CD14-positive monocyte (primary cell): ENCODE results near the gene DLD. TPM values are rescaled to one million over a fixed set of nuclear protein-coding genes. Genes with fewer than 3 reads are reported as not detected.

Experiments
- DNase-seq, 3 donors: peaks; one replicate each; pipeline ENCODE4 v3.0.0-alpha.2; 2011 to 2022
- H2AFZ ChIP-seq: 2 replicates; pipeline ENCODE4 v1.6.0; 2012; ENCODE audit warnings: mild to moderate bottlenecking, low read depth, low read length, inconsistent platforms; ENCODE audit not compliant: insufficient read depth, poor library complexity, severe bottlenecking
- H3K27ac ChIP-seq, 2 donors: 1 replicate in 1 of 2; 2 replicates in 1 of 2; pipeline ENCODE4 v1.5.1; 2012 to 2013; ENCODE audit warnings: low read length in 2 of 2, control low read depth in 1 of 2, inconsistent platforms in 1 of 2, low read depth in 1 of 2, mild to moderate bottlenecking in 1 of 2
- H3K27me3 ChIP-seq, 2 donors: one replicate each; pipeline versions ENCODE4 v1.6.0 to v1.6.1; 2011 to 2013; ENCODE audit warnings: low read length in 2 of 2; ENCODE audit not compliant: control insufficient read depth in 2 of 2, insufficient read depth in 2 of 2
- H3K36me3 ChIP-seq, 2 donors: replicated peaks in 1 of 2; 1 replicate in 1 of 2; 2 replicates in 1 of 2; pipeline versions ENCODE4 v1.5.1 to v1.6.1; 2012 to 2013; ENCODE audit warnings: low read length in 2 of 2, control low read depth in 1 of 2, inconsistent platforms in 1 of 2, mild to moderate bottlenecking in 1 of 2; ENCODE audit not compliant: insufficient read depth in 2 of 2, control insufficient read depth in 1 of 2
- H3K4me1 ChIP-seq, 2 donors: 1 replicate in 1 of 2; 2 replicates in 1 of 2; pipeline versions ENCODE4 v1.5.1 to v1.6.1; 2012 to 2013; ENCODE audit warnings: low read length in 2 of 2, control low read depth in 1 of 2, inconsistent platforms in 1 of 2, mild to moderate bottlenecking in 1 of 2, moderate library complexity in 1 of 2; ENCODE audit not compliant: insufficient read depth in 2 of 2, control insufficient read depth in 1 of 2
- H3K4me2 ChIP-seq: replicated peaks from 2 replicates; pipeline ENCODE3; 2012; ENCODE audit warnings: low read length, moderate library complexity, mild to moderate bottlenecking; ENCODE audit not compliant: poor library complexity, severe bottlenecking; ENCODE audit errors: extremely low read depth
- H3K4me3 ChIP-seq, 3 experiments: fragments of 200-600 bp in 1 of 3; sonication (generic) in 1 of 3; replicated peaks in 1 of 3; 1 replicate in 2 of 3; 2 replicates in 1 of 3; pipeline ENCODE4 v1.5.1; 2011 to 2013; ENCODE audit warnings: low read length in 3 of 3, mild to moderate bottlenecking in 3 of 3, control low read depth in 2 of 3, low read depth in 2 of 3, inconsistent platforms in 1 of 3, moderate library complexity in 1 of 3
- H3K79me2 ChIP-seq: 2 replicates; pipeline ENCODE4 v1.6.0; 2012; ENCODE audit warnings: mild to moderate bottlenecking, control low read depth, inconsistent platforms, low read length, moderate library complexity; ENCODE audit not compliant: insufficient read depth
- H3K9ac ChIP-seq: 2 replicates; pipeline ENCODE4 v1.6.0; 2017; ENCODE audit warnings: low read length, mild to moderate bottlenecking; ENCODE audit not compliant: insufficient read depth, poor library complexity, severe bottlenecking
- H3K9me3 ChIP-seq, 2 donors: replicated peaks in 1 of 2; 1 replicate in 1 of 2; 2 replicates in 1 of 2; pipeline versions ENCODE4 v1.5.1 to v1.6.1; 2012 to 2013; ENCODE audit warnings: low read length in 2 of 2, control low read depth in 1 of 2; ENCODE audit not compliant: control insufficient read depth in 1 of 2, insufficient read depth in 1 of 2
- H4K20me1 ChIP-seq: 2 replicates; pipeline ENCODE4 v1.6.0; 2012; ENCODE audit warnings: mild to moderate bottlenecking, low read length, control low read depth, moderate library complexity; ENCODE audit not compliant: insufficient read depth
- H3K27ac Mint-ChIP-seq, 7 donors: one replicate each; pipeline ENCODE4 v1.8.0; 2020; ENCODE audit warnings: mild to moderate bottlenecking in 7 of 7, mixed read lengths in 7 of 7, moderate library complexity in 6 of 7, inconsistent platforms in 2 of 7
- H3K27me3 Mint-ChIP-seq, 3 donors: one replicate each; pipeline ENCODE4 v1.8.0; 2021 to 2022; ENCODE audit warnings: low read depth in 3 of 3, mild to moderate bottlenecking in 3 of 3, mixed read lengths in 3 of 3, moderate library complexity in 3 of 3, inconsistent platforms in 1 of 3
- H3K36me3 Mint-ChIP-seq, 2 donors: one replicate each; pipeline ENCODE4 v1.8.0; 2020; ENCODE audit warnings: mixed read lengths in 2 of 2, inconsistent platforms in 1 of 2, mild to moderate bottlenecking in 1 of 2
- H3K4me1 Mint-ChIP-seq: one replicate; pipeline ENCODE4 v1.8.0; 2020; ENCODE audit warnings: mild to moderate bottlenecking, mixed read lengths
- H3K4me3 Mint-ChIP-seq, 2 donors: one replicate each; pipeline ENCODE4 v1.8.0; 2020; ENCODE audit warnings: mild to moderate bottlenecking in 2 of 2, mixed read lengths in 2 of 2, moderate library complexity in 1 of 2
- H3K9me3 Mint-ChIP-seq, 7 donors: one replicate each; pipeline ENCODE4 v1.8.0; 2020 to 2022; ENCODE audit warnings: mixed read lengths in 7 of 7, mild to moderate bottlenecking in 6 of 7, moderate library complexity in 6 of 7, inconsistent platforms in 2 of 7
- WGBS: methylation state at CpG from one replicate; pipeline ENCODE4 v1.1.5; 2013; ENCODE audit warnings: missing lambda C conversion rate; ENCODE audit not compliant: insufficient coverage; 5-methylcytosine and 5-hydroxymethylcytosine counted together
- intact Hi-C, 2 donors: fragments of 100-400 bp; cut with micrococcal nuclease; formaldehyde crosslinking; loops; one replicate each; pipeline versions ENCODE4 v1.15.0 to v1.15.1; 2023
- polyA plus RNA-seq, 3 donors: library from polyadenylated mRNA; depleted of rRNA in 1 of 3; unstranded in 2 of 3; stranded (reverse) in 1 of 3; fragments of 300-500 nt in 2 of 3; fragments of >200 nt in 1 of 3; fragmentation: Illumina TruSeq in 2 of 3; gene quantifications; 1 replicate in 2 of 3; 2 replicates in 1 of 3; pipeline ENCODE4 v1.2.3, GENCODE V29; 2012 to 2021
- TF ChIP-seq, protein P1 (sequence below): fragments of 200-600 bp; IDR thresholded peaks from one replicate; pipeline ENCODE4 v1.8.0; 2022; ENCODE audit warnings: antibody characterized with exemption, mild to moderate bottlenecking

Gene DLD
- polyA plus RNA-seq, 3 donors, result 54.5 to 73.6 (median 70.1) TPM

DNA sequence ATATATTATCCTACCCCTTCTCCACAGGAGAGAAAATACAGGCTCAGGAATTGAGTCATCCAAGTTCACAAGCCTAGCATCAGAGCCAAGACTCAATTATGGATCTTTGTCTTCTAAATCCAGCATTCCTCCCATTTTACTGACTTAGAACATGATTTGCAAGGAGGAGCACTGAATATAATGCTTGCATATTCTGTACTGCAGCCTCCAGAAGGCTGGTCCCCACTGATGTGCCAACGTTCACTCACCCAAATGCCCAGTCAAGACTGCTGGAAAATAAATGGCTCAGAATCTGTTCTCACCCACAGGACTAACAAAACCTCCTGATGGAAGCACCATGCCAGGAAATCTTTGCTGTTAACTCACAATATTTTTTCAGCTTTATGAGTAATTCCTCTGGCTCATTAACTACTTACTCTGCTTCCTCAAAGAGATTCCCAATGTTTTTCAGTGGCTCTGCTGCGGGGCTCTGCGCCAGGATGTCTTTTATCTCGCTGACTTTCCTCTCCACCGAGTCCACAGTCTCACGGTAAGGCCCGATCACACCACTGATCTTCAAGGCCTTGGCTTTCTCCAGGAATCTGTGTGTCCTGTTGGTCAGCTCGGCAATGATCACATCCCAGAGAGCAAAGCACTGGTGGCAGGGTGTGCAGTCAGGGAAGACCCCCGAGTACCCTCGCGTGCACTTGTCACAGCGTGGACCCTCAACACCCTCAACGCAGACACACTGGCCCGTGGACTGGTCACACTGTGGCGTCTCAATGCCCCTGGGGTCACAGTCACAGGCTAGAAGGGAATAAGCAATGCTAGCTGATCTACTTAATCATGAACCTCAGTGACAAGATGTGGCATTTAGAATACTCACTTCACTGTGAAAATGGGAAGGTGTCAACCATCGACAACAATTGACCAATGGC is 48.8 kb downstream of the DLD start:
- H3K4me1 Mint-ChIP-seq, result no peaks in the 10 kb centered on the region
- no peak overlapping the region for H3K4me3 Mint-ChIP-seq
- H3K79me2 ChIP-seq, result no peaks in the 10 kb centered on the region
- no peak overlapping the region for H2AFZ ChIP-seq
- no peaks in the 10 kb centered on the region for H3K9me3 Mint-ChIP-seq
- H3K36me3 Mint-ChIP-seq, result peaks cover 12 to 15% of the 10 kb centered on the region in 2 donors
- no peak overlapping the region for H3K27ac ChIP-seq
- intact Hi-C loops, result no loop called here
- no peaks in the 10 kb centered on the region for H3K9me3 ChIP-seq
- TF ChIP-seq, protein P1, sequence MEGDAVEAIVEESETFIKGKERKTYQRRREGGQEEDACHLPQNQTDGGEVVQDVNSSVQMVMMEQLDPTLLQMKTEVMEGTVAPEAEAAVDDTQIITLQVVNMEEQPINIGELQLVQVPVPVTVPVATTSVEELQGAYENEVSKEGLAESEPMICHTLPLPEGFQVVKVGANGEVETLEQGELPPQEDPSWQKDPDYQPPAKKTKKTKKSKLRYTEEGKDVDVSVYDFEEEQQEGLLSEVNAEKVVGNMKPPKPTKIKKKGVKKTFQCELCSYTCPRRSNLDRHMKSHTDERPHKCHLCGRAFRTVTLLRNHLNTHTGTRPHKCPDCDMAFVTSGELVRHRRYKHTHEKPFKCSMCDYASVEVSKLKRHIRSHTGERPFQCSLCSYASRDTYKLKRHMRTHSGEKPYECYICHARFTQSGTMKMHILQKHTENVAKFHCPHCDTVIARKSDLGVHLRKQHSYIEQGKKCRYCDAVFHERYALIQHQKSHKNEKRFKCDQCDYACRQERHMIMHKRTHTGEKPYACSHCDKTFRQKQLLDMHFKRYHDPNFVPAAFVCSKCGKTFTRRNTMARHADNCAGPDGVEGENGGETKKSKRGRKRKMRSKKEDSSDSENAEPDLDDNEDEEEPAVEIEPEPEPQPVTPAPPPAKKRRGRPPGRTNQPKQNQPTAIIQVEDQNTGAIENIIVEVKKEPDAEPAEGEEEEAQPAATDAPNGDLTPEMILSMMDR, result no peak
- no peak for DNase-seq
- H3K27ac Mint-ChIP-seq, result no peak overlapping the region
- H3K4me2 ChIP-seq, result no peak overlapping the region
- 98% methylated on average over 15 of the region's 16 CpGs for WGBS
- no peak overlapping the region for H3K4me3 ChIP-seq
- H3K4me1 ChIP-seq, result no peaks in the 10 kb centered on the region
- H3K27me3 Mint-ChIP-seq, result peaks cover 0 to 1% (median 0%) of the 10 kb centered on the region in 3 donors
- H3K9ac ChIP-seq, result no peak overlapping the region
- no peaks in the 10 kb centered on the region for H3K27me3 ChIP-seq
- H3K36me3 ChIP-seq, result peaks cover 6 to 16% of the 10 kb centered on the region in 2 donors
- no peaks in the 10 kb centered on the region for H4K20me1 ChIP-seq

DNA sequence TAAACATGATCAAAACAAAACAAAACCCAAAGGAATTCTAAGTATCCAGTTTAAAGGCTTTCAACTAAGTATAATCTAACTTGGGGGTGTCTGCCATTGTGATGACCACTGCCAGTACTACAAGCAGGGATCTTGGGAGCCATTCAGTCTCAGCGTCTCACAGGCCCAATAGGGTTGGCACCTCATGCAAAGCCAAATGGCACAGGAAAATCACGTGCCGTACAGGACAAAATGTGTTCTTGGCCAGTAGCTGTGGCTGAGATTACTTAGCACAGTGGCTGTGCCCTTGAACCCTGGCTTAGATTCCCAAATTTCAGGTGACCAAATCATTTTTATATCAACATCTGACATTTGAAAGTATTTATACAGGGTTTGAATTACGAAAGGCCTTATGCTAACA is 50.0 kb downstream of the DLD start:
- Mint-ChIP-seq H3K27me3 (peaks cover 0 to 2% (median 1%) of the 10 kb centered on the region in 3 donors), H3K4me3 (no peak overlapping the region), H3K4me1 (no peaks in the 10 kb centered on the region), H3K9me3 (peaks cover 0 to 1% (median 0%) of the 10 kb centered on the region in 7 donors), H3K36me3 (peaks cover 12% of the 10 kb centered on the region in 2 donors), H3K27ac (peak overlapping the region in 1 of 7 donors; percentile 46)
- Histone ChIP-seq H4K20me1 (no peaks in the 10 kb centered on the region), H3K79me2 (no peaks in the 10 kb centered on the region), H3K4me1 (no peaks in the 10 kb centered on the region), H3K27ac (no peak overlapping the region), H3K4me2 (no peak overlapping the region), H3K36me3 (peaks cover 6 to 16% of the 10 kb centered on the region in 2 donors), H2AFZ (no peak overlapping the region), H3K27me3 (no peaks in the 10 kb centered on the region), H3K4me3 (no peak overlapping the region), H3K9ac (no peak overlapping the region), H3K9me3 (no peaks in the 10 kb centered on the region)
- TF ChIP-seq, protein P1, result no peak
- DNase-seq, result no peak
- no CpG with 5 or more reads among the region's 4 CpGs for WGBS
- intact Hi-C loops, result no loop called here
